ENCODE measurements around the gene CHGA.

- no peak for TF ChIP-seq POLR2A (IDR thresholded peaks at IDR 0.05)
- peak in 1 of 7 experiments; percentile 10 for TF ChIP-seq CTCF (IDR thresholded peaks at IDR 0.05)
These were observed 46.9 kb downstream of the CHGA start for GRCh38 chr14:92969871-92970270.
